Kidney epithelial cell (primary cell): ENCODE data around the gene ARHGAP32. TPM values are rescaled to one million over a fixed set of nuclear protein-coding genes. Genes with fewer than 3 reads are reported as not detected.
"Not testable (repeated sequence)": the region's sequence is repeated elsewhere in the genome, so short reads cannot be mapped to it uniquely, and the experiment has no call there.

Experiments
- DNase-seq: peaks from one replicate; pipeline ENCODE4 v3.0.0-alpha.2; 2010; ENCODE audit warnings: low read depth
- H3K27me3 ChIP-seq: 2 replicates; pipeline ENCODE4 v1.6.0; 2011; ENCODE audit warnings: low read length; ENCODE audit not compliant: control insufficient read depth, insufficient read depth
- H3K36me3 ChIP-seq: 2 replicates; pipeline ENCODE4 v1.5.1; 2011; ENCODE audit warnings: low read length; ENCODE audit not compliant: control insufficient read depth, insufficient read depth
- H3K4me3 ChIP-seq: 2 replicates; pipeline ENCODE4 v1.5.1; 2011; ENCODE audit warnings: low read depth, mild to moderate bottlenecking, control low read depth, low read length
- CTCF ChIP-seq: IDR thresholded peaks from 2 replicates; pipeline ENCODE4 v1.5.1; 2011; ENCODE audit warnings: mild to moderate bottlenecking, moderate library complexity, low read length, control low read depth, inconsistent platforms; ENCODE audit not compliant: insufficient read depth, poor library complexity, severe bottlenecking
- total RNA-seq: library from RNA; depleted of rRNA; stranded (reverse); fragments of >200 nt; gene quantifications from 2 replicates; pipeline ENCODE4 v1.2.3, GENCODE V29; 2015

ARHGAP32 gene
- total RNA-seq, 1 donor from 2014 or later, result 15.4 TPM

DNA sequence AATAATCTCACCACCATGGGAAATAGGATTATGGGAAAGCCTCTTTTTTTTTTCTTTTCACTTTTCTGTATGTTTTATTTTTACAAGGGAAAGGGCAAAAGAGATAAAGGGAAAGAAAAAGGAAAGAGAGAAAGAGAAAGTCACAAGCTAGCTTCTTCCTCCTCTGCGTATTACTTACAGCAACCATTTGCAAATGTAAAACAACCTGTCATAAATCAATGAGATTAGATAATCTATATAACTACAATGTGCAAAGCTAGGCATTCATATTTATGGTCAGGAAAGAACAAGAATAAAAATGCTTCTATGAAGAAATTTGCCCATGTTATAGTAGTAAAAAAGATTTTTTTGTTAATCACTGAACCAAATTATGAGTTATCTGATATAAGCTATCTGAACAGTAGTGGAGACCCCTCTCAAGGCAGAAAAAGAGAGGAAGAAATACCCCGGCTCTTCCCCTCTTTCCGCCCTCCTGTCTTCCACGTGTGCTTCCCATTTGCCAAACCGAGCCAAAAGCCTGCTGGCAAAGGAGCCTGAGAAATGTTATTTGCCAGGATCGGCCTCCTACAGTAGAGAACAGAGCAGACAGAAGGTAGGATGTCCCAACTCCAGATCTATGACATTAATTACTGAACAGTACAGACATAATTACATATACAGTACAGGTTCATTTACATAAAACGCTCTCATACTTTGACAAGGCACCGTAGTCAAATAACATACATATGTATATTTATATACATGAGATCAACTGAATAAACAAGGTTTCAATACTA is 50.2 kb downstream of the ARHGAP32 start:
- H3K27me3 ChIP-seq, result no peaks in the 10 kb centered on the region
- no peak for TF ChIP-seq CTCF
- no peaks in the 10 kb centered on the region for H3K36me3 ChIP-seq
- no peak for DNase-seq
- no peak overlapping the region for H3K4me3 ChIP-seq

GRCh38 chr11:129131316-129131715 is 60.8 kb downstream of the ARHGAP32 start:
- H3K4me3 ChIP-seq, result no peak overlapping the region
- no peak for TF ChIP-seq CTCF
- no peaks in the 10 kb centered on the region for H3K36me3 ChIP-seq
- no peaks in the 10 kb centered on the region for H3K27me3 ChIP-seq
- DNase-seq, result no peak

DNA sequence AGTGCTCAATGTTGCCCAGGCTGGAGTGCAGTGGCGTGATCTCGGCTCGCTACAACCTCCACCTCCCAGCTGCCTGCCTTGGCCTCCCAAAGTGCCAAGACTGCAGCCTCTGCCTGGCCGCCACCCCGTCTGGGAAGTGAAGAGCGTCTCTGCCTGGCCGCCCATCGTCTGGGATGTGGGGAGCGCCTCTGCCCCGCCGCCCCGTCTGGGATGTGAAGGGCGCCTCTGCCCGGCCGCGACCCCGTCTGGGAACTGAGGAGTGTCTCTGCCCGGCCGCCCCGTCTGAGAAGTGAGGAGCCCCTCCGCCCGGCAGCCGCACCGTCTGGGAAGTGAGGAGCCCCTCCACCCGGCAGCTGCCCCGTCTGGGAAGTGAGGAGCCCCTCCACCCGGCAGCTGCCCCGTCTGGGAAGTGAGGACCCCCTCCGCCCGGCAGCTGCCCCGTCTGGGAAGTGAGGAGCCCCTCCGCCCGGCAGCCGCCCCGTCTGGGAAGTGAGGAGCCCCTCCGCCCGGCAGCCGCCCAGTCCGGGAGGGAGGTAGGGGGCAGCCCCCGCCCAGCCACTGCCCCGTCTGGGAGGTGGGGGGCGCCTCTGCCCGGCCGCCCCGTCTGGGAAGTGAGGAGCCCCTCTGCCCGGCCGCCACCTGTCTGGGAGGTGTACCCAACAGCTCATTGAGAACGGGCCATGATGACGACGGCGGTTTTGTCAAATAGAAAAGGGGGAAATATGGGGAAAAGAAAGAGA is 63.1 kb downstream of the ARHGAP32 start:
- DNase-seq, H3K27me3 ChIP-seq, H3K36me3 ChIP-seq, H3K4me3 ChIP-seq: not testable (repeated sequence)

DNA sequence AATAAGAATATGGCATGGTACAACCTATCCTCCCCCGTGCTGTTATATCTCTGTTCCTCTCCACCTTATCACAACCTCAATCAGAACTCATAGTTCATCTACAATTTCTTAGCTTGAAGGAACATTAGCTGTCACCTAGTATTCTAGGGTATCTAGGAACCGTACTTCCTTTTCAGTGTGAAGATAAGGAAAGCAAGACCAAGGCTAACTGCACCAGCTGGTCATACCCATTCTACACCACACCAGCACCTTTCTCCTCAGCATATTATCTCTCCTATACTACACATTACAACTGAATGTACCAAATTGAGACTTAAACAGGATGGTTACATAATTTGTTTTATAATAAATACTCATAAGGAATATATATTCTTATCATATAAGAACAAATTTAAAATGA is 73.1 kb downstream of the ARHGAP32 start:
- no peaks in the 10 kb centered on the region for H3K27me3 ChIP-seq
- no peak overlapping the region for H3K4me3 ChIP-seq
- TF ChIP-seq CTCF, result no peak
- H3K36me3 ChIP-seq, result no peaks in the 10 kb centered on the region
- DNase-seq, result no peak

DNA sequence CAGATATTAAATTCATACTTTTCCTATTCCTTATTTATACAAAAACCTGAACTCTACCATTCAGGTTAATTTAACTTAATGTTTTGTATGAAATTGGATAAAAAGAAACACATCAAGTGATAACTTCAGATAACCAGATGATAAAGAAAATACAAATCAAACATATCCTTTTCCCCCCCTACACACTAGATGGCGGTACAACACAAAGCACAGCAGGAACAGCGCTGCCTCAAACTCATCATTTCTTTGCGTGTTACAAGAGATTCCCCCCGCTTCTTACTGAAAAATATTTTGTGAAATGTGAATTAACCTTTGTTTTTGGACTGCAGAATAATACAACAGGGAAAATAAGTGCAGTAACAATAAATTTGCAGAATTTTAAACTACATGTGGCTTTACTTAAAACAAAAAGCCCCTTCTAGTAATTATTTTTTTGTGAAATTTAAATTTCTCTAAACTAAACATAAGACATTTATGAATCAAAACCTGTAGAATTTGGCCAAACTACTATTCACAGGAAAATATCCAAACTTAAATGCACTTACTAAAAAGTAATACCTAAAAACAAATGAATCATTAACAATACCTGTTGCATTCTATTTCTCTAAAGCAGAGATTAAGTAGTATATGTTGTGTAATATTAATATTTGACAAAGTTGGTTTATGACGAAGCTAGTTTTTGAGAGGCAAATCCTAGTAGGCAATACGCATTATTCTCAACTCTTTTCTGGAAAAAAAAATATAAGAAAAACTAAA is 74.4 kb downstream of the ARHGAP32 start:
- Histone ChIP-seq H3K36me3 (no peaks in the 10 kb centered on the region), H3K4me3 (no peak overlapping the region), H3K27me3 (no peaks in the 10 kb centered on the region)
- peak; percentile 86 for TF ChIP-seq CTCF
- DNase-seq, result peak; percentile 28
